H1 (cell line): ENCODE measurements around the gene RRAGC. TPM values are rescaled to one million over a fixed set of nuclear protein-coding genes. Genes with fewer than 3 reads are reported as not detected.

Source experiments
- ASH2L ChIP-seq: fragments of 200-600, 300-600 bp; sonication (generic); IDR thresholded peaks from one replicate; pipeline ENCODE4 v1.7.1; 2017; ENCODE audit warnings: low read length
- MAX ChIP-seq: IDR thresholded peaks from 2 replicates; pipeline ENCODE4 v1.6.1; 2012; ENCODE audit warnings: inconsistent platforms
- POLR2AphosphoS5 ChIP-seq: IDR thresholded peaks from 2 replicates; pipeline ENCODE4 v1.6.1; 2011; ENCODE audit warnings: low read depth, low read length
- polyA plus RNA-seq, 7 experiments: library from polyadenylated mRNA; depleted of rRNA in 3 of 7; stranded (reverse) in 5 of 7; unstranded in 2 of 7; fragments of >200 nt in 5 of 7; fragments of 200-250 nt in 2 of 7; gene quantifications; 1 replicate in 5 of 7; 2 replicates in 1 of 7; 4 replicates in 1 of 7; pipeline versions ENCODE4 v1.2.1 to v1.2.3, GENCODE V29; 2011 to 2013; ENCODE audit warnings: missing spikeins in 2 of 7, mixed read lengths in 2 of 7
- total RNA-seq: library from RNA; stranded (reverse); fragmentation: NEBNext Ultra II Directional; extraction: Animal tissue kit (Norgen Biotek cat#: 25700); gene quantifications from 2 replicates; pipeline ENCODE4 v1.2.1, GENCODE V29; 2021

The RRAGC gene
- total and polyA plus RNA-seq, 2 of the 8 experiments (the other 6 are each of a cell fraction or from before 2014, with no cell fraction given) = 12.0 to 16.5 TPM

DNA sequence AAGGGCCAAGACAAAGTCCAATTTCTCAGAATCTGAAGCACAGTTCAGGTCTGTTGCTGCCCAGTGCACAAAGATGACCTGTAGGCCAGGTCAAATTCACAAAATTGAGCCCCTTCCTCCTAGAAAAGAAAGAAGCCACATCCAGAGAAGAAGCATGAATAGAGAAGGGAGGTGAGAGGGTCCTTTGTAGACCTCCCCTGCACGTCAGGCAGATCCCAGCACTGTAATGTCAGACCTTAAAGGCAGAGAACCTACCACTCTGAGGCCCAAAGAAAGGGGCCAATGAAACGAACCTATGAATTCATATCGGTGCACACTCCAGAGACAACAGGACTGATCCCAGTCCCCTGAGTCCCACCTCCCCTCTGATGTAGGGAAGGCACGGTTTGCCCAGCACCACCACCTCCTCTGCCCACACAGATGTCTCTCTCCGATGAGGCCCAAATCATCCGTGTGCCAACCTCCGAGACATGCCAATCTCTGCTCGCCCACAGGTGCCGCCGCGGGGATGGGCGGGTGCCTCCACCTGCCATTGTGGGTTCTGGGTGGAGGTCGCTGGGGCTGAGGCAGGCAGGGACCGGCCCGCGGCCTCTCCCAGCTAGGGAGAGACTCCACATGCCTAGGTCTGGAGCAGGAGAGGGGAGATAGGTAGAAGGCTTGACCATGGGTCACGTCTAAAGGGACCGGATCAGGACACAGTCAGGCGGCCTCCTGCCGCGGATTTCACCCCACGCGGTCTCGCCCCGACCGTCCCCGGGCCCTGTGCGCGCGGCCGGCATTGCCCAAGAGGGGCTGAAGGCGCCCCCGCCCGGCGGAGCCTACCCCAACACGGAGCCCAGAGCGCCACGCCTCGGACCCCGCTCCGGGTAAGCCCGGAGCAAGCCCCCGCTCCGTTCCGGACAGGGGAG, 42.1 kb downstream of the RRAGC start (continued):
- peak; percentile 10 for TF ChIP-seq ASH2L
- TF ChIP-seq MAX = peak; percentile 9; the same call in 1 of the 2 replicates
- TF ChIP-seq POLR2AphosphoS5 = no peak
